ENCODE measurements around the gene TSPAN18. TPM values are rescaled to one million over a fixed set of nuclear protein-coding genes. Genes with fewer than 3 reads are reported as not detected.

The TSPAN18 gene
- total RNA-seq, 4 donors from 2014 or later, result 27.7 to 70.1 (median 50.2) TPM

- no peak overlapping the region for H3K27ac ChIP-seq (replicated peaks in 1 of 4)
- no peak for DNase-seq (ENCODE audit: extremely low spot score)
- H3K4me3 ChIP-seq, result no peak overlapping the region
- H3K36me3 ChIP-seq, result no peaks in the 10 kb centered on the region
- TF ChIP-seq POLR2A (IDR thresholded peaks at IDR 0.05; ENCODE audit: low read depth), result no peak
- no peak for TF ChIP-seq EP300 (IDR thresholded peaks at IDR 0.05)
- no peak for TF ChIP-seq POLR2AphosphoS5 (IDR thresholded peaks at IDR 0.05)
- no peak for TF ChIP-seq CTCF (IDR thresholded peaks at IDR 0.05)
- peaks cover 0 to 7% (median 2%) of the 10 kb centered on the region in 4 donors for H3K9me3 ChIP-seq
- no peaks in the 10 kb centered on the region for H3K27me3 ChIP-seq
- intact Hi-C loops (cut with DNase I), result no loop called here
- H3K4me1 ChIP-seq, result no peaks in the 10 kb centered on the region
- WGBS, result 84% methylated on average over 13 of the region's 16 CpGs
Observed at GRCh38 chr11:44711787-44712608, 14.8 kb upstream of the TSPAN18 start.

DNA sequence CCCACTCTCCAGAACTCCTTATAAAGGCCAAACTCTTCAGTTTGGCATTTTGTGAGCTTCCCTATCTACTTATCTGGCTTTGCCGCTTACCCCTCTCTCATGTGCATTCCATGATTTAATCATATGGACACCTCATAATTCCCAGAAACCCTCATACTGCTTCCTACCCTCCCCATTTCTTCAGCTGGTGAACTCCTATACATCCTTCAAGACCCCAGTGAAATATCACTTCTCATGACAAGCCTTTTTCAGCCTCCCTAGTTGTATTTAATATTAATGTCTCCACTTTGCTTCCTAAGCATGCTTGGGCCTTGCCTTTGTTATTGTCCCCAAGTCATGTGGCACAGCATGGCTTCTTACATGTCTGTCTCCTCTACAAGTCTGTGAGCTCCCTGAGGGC is 13.7 kb upstream of the TSPAN18 start:
- Histone ChIP-seq H3K9me3 (peaks cover 0 to 7% (median 0%) of the 10 kb centered on the region in 4 donors), H3K36me3 (no peaks in the 10 kb centered on the region), H3K27ac (replicated peaks in 1 of 4) (no peak overlapping the region), H3K4me3 (no peak overlapping the region), H3K4me1 (no peaks in the 10 kb centered on the region), H3K27me3 (no peaks in the 10 kb centered on the region)
- DNase-seq (ENCODE audit: extremely low spot score), result no peak
- 95% methylated on average over 1 of the region's 1 CpG for WGBS
- intact Hi-C loops (cut with DNase I), result no loop called here
- TF ChIP-seq CTCF (IDR thresholded peaks at IDR 0.05), result no peak
- TF ChIP-seq POLR2A (IDR thresholded peaks at IDR 0.05; ENCODE audit: low read depth), result no peak
- TF ChIP-seq EP300 (IDR thresholded peaks at IDR 0.05), result no peak
- TF ChIP-seq POLR2AphosphoS5 (IDR thresholded peaks at IDR 0.05), result no peak

- Histone ChIP-seq H3K4me3 (no peak overlapping the region), H3K36me3 (no peaks in the 10 kb centered on the region), H3K27me3 (no peaks in the 10 kb centered on the region), H3K27ac (replicated peaks in 1 of 4) (no peak overlapping the region), H3K4me1 (no peaks in the 10 kb centered on the region), H3K9me3 (no peaks in the 10 kb centered on the region)
- TF ChIP-seq EP300 (IDR thresholded peaks at IDR 0.05) (no peak), CTCF (IDR thresholded peaks at IDR 0.05) (no peak), POLR2AphosphoS5 (IDR thresholded peaks at IDR 0.05) (no peak)
- 88% methylated on average over 6 of the region's 6 CpGs for WGBS
- intact Hi-C loops (cut with DNase I), result no loop called here
- no peak for DNase-seq (ENCODE audit: extremely low spot score)
Observed at GRCh38 chr11:44716256-44716655, 10.5 kb upstream of the TSPAN18 start.

- no peak overlapping the region for H3K4me3 ChIP-seq
- H3K27ac ChIP-seq (replicated peaks in 1 of 4), result no peak overlapping the region
- WGBS, result 100% methylated on average over 5 of the region's 5 CpGs
- H3K4me1 ChIP-seq, result peaks cover 0 to 8% (median 2%) of the 10 kb centered on the region in 4 donors
- DNase-seq (ENCODE audit: extremely low spot score), result no peak
- H3K36me3 ChIP-seq, result no peaks in the 10 kb centered on the region
- H3K9me3 ChIP-seq, result no peaks in the 10 kb centered on the region
- intact Hi-C loops (cut with DNase I), result no loop called here
- no peaks in the 10 kb centered on the region for H3K27me3 ChIP-seq
- TF ChIP-seq POLR2A (IDR thresholded peaks at IDR 0.05; ENCODE audit: low read depth) (no peak), POLR2AphosphoS5 (IDR thresholded peaks at IDR 0.05) (no peak), CTCF (IDR thresholded peaks at IDR 0.05) (no peak), EP300 (IDR thresholded peaks at IDR 0.05) (no peak)
Observed at GRCh38 chr11:44718057-44718456, 8.7 kb upstream of the TSPAN18 start.
